Central memory CD4-positive, alpha-beta T cell (primary cell): Measurements from ENCODE around the gene RELN.

ENCODE experiments used
- DNase-seq: peaks from one replicate; pipeline ENCODE4 v3.0.0; 2022

Gene RELN

GRCh38 chr7:103446049-103446520 lies 543.4 kb downstream of the RELN start, which contains the start of gene SLC26A5:
SLC26A5 (minus strand) TSS chr7:103446207; CDS start chr7:103421514, 24,693 bp downstream.
- DNase-seq = no peak

- DNase-seq = no peak
Observed at GRCh38 chr7:103445228-103446048, 544.0 kb downstream of the RELN start.

DNA sequence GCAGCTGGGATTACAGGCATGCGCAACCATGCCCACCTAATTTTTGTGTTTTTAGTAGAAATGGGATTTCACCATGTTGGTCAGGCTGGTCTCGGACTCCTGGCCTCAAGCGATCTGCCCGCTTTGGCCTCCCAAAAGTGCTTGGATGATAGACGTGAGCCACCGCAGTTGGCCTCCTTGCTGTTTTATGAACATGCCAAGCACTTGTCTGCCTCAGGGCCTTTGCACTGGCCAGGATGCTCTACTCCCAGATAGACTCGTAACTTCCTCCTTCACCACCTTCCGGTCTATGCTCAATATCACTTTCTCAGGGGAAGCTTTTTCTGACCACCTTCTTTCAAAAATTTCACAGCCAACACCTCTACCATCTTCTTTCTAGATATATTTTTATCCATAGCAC lies 549.8 kb downstream of the RELN start:
- DNase-seq = no peak

- DNase-seq = no peak
Observed at GRCh38 chr7:103437623-103438022, 551.8 kb downstream of the RELN start.

GRCh38 chr7:103432712-103433111 lies 556.7 kb downstream of the RELN start:
- DNase-seq = no peak

GRCh38 chr7:103425177-103425576 lies 564.3 kb downstream of the RELN start:
- DNase-seq = no peak

DNA sequence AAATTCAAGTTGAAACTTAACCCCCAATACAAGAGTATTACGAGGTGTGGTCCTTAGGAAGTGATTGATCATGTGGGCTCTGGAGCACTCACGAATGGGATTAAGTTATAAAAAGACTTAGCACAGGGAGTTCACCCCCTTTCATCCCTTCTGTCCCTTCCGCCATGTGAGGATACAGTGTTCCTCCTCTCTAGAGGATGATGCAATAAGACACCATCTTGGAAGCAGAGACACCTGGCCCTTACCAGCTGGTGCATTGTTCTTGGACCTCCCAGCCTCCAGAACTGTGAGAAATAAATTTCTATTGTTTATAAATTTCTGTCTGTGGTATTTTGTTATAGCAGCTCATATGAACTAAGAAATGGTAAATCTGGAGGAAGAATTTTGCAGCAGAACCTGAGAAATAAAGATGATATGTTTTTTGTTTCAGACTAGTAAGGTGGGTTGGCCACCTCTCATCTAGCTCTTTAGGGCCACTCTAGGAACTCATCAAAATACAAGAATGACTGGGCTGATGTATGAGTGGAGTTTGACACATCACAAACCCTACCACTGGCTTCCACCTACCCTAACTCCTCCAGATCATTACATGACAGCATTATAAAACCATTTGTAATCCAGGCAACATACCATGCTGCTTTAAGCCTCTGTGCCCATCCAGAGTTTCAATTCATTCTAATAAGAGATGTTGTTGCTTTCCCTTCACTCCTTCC lies 565.8 kb downstream of the RELN start:
- no peak for DNase-seq
